ENCODE measurements around the gene POU2F1. TPM values are rescaled to one million over a fixed set of nuclear protein-coding genes. Genes with fewer than 3 reads are reported as not detected.
"Not testable (repeated sequence)": the region's sequence is repeated elsewhere in the genome, so short reads cannot be mapped to it uniquely, and the experiment has no call there.

The POU2F1 gene
- total RNA-seq, 1 donor from 2014 or later = 17.2 TPM

GRCh38 chr1:167196166-167196565 is 24.5 kb upstream of the POU2F1 start:
- intact Hi-C loops (cut with micrococcal nuclease) = no loop called here
- H3K27ac Mint-ChIP-seq = no peak overlapping the region
- peaks cover 2% of the 10 kb centered on the region for H3K27me3 Mint-ChIP-seq
- H3K4me3 Mint-ChIP-seq = no peak overlapping the region
- H3K36me3 Mint-ChIP-seq (ENCODE audit: low read depth) = no peaks in the 10 kb centered on the region
- H3K4me1 Mint-ChIP-seq = peaks cover 5% of the 10 kb centered on the region
- DNase-seq = no peak
- H3K9me3 Mint-ChIP-seq = no peaks in the 10 kb centered on the region

- intact Hi-C loops (cut with micrococcal nuclease) = no loop called here
- peaks cover 5% of the 10 kb centered on the region for H3K4me1 Mint-ChIP-seq
- no peak overlapping the region for H3K4me3 Mint-ChIP-seq
- H3K36me3 Mint-ChIP-seq (ENCODE audit: low read depth) = no peaks in the 10 kb centered on the region
- H3K27me3 Mint-ChIP-seq = peaks cover 2% of the 10 kb centered on the region
- no peak overlapping the region for H3K27ac Mint-ChIP-seq
- no peak for DNase-seq
- H3K9me3 Mint-ChIP-seq = no peaks in the 10 kb centered on the region
Observed at GRCh38 chr1:167197236-167197635, 23.4 kb upstream of the POU2F1 start.

GRCh38 chr1:167197692-167198091 is 23.0 kb upstream of the POU2F1 start:
- no peaks in the 10 kb centered on the region for H3K36me3 Mint-ChIP-seq (ENCODE audit: low read depth)
- H3K9me3 Mint-ChIP-seq = no peaks in the 10 kb centered on the region
- intact Hi-C loops (cut with micrococcal nuclease) = no loop called here
- peaks cover 5% of the 10 kb centered on the region for H3K4me1 Mint-ChIP-seq
- DNase-seq = no peak
- H3K4me3 Mint-ChIP-seq = no peak overlapping the region
- no peaks in the 10 kb centered on the region for H3K27me3 Mint-ChIP-seq
- no peak overlapping the region for H3K27ac Mint-ChIP-seq

GRCh38 chr1:167198518-167199133 is 22.1 kb upstream of the POU2F1 start:
- Mint-ChIP-seq H3K4me3 (no peak overlapping the region), H3K9me3 (no peaks in the 10 kb centered on the region), H3K27ac (no peak overlapping the region), H3K36me3 (ENCODE audit: low read depth) (no peaks in the 10 kb centered on the region), H3K4me1 (peaks cover 5% of the 10 kb centered on the region), H3K27me3 (no peaks in the 10 kb centered on the region)
- DNase-seq = no peak
- intact Hi-C loops (cut with micrococcal nuclease) = no loop called here

- intact Hi-C loops (cut with micrococcal nuclease) = no loop called here
- H3K27me3 Mint-ChIP-seq = no peaks in the 10 kb centered on the region
- no peak for DNase-seq
- H3K4me1 Mint-ChIP-seq = peaks cover 5% of the 10 kb centered on the region
- H3K27ac Mint-ChIP-seq = no peak overlapping the region
- no peaks in the 10 kb centered on the region for H3K36me3 Mint-ChIP-seq (ENCODE audit: low read depth)
- no peak overlapping the region for H3K4me3 Mint-ChIP-seq
- no peaks in the 10 kb centered on the region for H3K9me3 Mint-ChIP-seq
Observed at GRCh38 chr1:167199656-167200055, 21.0 kb upstream of the POU2F1 start.

- Mint-ChIP-seq H3K9me3 (no peaks in the 10 kb centered on the region), H3K27me3 (no peaks in the 10 kb centered on the region), H3K4me3 (no peak overlapping the region), H3K27ac (no peak overlapping the region), H3K4me1 (peaks cover 5% of the 10 kb centered on the region), H3K36me3 (ENCODE audit: low read depth) (no peaks in the 10 kb centered on the region)
- intact Hi-C loops (cut with micrococcal nuclease) = no loop called here
- no peak for DNase-seq
Observed at GRCh38 chr1:167200272-167200671, 20.4 kb upstream of the POU2F1 start.

- intact Hi-C loops (cut with micrococcal nuclease) = no loop called here
- Mint-ChIP-seq H3K27ac (no peak overlapping the region), H3K27me3 (no peaks in the 10 kb centered on the region), H3K4me1 (peaks cover 5% of the 10 kb centered on the region), H3K36me3 (ENCODE audit: low read depth) (no peaks in the 10 kb centered on the region), H3K9me3 (no peaks in the 10 kb centered on the region), H3K4me3 (no peak overlapping the region)
- no peak for DNase-seq
Observed at GRCh38 chr1:167200749-167201148, 19.9 kb upstream of the POU2F1 start.

GRCh38 chr1:167202049-167202448 is 18.6 kb upstream of the POU2F1 start:
- Mint-ChIP-seq H3K27ac (no peak overlapping the region), H3K4me3 (no peak overlapping the region), H3K27me3 (no peaks in the 10 kb centered on the region), H3K4me1 (peaks cover 3% of the 10 kb centered on the region), H3K36me3 (ENCODE audit: low read depth) (no peaks in the 10 kb centered on the region), H3K9me3 (no peaks in the 10 kb centered on the region)
- intact Hi-C loops (cut with micrococcal nuclease) = no loop called here
- no peak for DNase-seq

- H3K36me3 Mint-ChIP-seq (ENCODE audit: low read depth); DNase-seq; H3K27me3 Mint-ChIP-seq; H3K4me1 Mint-ChIP-seq; H3K4me3 Mint-ChIP-seq; H3K27ac Mint-ChIP-seq; intact Hi-C loops (cut with micrococcal nuclease): not testable (repeated sequence)
- H3K9me3 Mint-ChIP-seq = peaks cover 15% of the 10 kb centered on the region
Observed at GRCh38 chr1:167205306-167206050, 15.2 kb upstream of the POU2F1 start.

- Mint-ChIP-seq H3K9me3 (peaks cover 15% of the 10 kb centered on the region), H3K4me3 (no peak overlapping the region), H3K36me3 (ENCODE audit: low read depth) (peaks cover 6% of the 10 kb centered on the region), H3K27me3 (no peaks in the 10 kb centered on the region), H3K27ac (no peak overlapping the region), H3K4me1 (peaks cover under 1% of the 10 kb centered on the region)
- no peak for DNase-seq
- intact Hi-C loops (cut with micrococcal nuclease) = no loop called here
Observed at GRCh38 chr1:167206166-167206835, 14.4 kb upstream of the POU2F1 start.

GRCh38 chr1:167207940-167208623 is 12.6 kb upstream of the POU2F1 start:
- DNase-seq = no peak
- H3K36me3 Mint-ChIP-seq (ENCODE audit: low read depth) = peaks cover 6% of the 10 kb centered on the region
- H3K4me1 Mint-ChIP-seq = peaks cover 4% of the 10 kb centered on the region
- no peak overlapping the region for H3K4me3 Mint-ChIP-seq
- peaks cover 15% of the 10 kb centered on the region for H3K9me3 Mint-ChIP-seq
- no peak overlapping the region for H3K27ac Mint-ChIP-seq
- intact Hi-C loops (cut with micrococcal nuclease) = no loop called here
- H3K27me3 Mint-ChIP-seq = no peaks in the 10 kb centered on the region

GRCh38 chr1:167208624-167208976 is 12.1 kb upstream of the POU2F1 start:
- peaks cover 2% of the 10 kb centered on the region for H3K27me3 Mint-ChIP-seq
- no peak for DNase-seq
- H3K4me1 Mint-ChIP-seq = peaks cover 4% of the 10 kb centered on the region
- H3K36me3 Mint-ChIP-seq (ENCODE audit: low read depth) = peaks cover 6% of the 10 kb centered on the region
- intact Hi-C loops (cut with micrococcal nuclease) = no loop called here
- peaks cover 16% of the 10 kb centered on the region for H3K9me3 Mint-ChIP-seq
- no peak overlapping the region for H3K4me3 Mint-ChIP-seq
- no peak overlapping the region for H3K27ac Mint-ChIP-seq

GRCh38 chr1:167209044-167209443 is 11.6 kb upstream of the POU2F1 start:
- H3K4me1 Mint-ChIP-seq = peaks cover 4% of the 10 kb centered on the region
- peaks cover 6% of the 10 kb centered on the region for H3K27me3 Mint-ChIP-seq
- intact Hi-C loops (cut with micrococcal nuclease) = no loop called here
- no peak overlapping the region for H3K27ac Mint-ChIP-seq
- peaks cover 21% of the 10 kb centered on the region for H3K9me3 Mint-ChIP-seq
- no peak overlapping the region for H3K4me3 Mint-ChIP-seq
- peaks cover 6% of the 10 kb centered on the region for H3K36me3 Mint-ChIP-seq (ENCODE audit: low read depth)
- DNase-seq = no peak

Measured in activated CD4-positive, alpha-beta T cell treated with anti-CD3 and anti-CD28 coated beads, Interleukin-2, amount 10 ng/mL, durations not matched to agents 24 days and 14 days (primary cell).